Measurements from ENCODE around the gene ARHGEF4.

The ARHGEF4 gene

GRCh38 chr2:130837811-130838565 lies 1.3 kb downstream of the ARHGEF4 start:
- H3K27me3 ChIP-seq (ENCODE audit: control insufficient read depth in 1 of 2, insufficient read depth in 2 of 2, low read length in 2 of 2), result peaks cover 0 to 11% of the 10 kb centered on the region in 2 donors
- no peak overlapping the region for H3K9ac ChIP-seq (ENCODE audit: low read length)
- H3K36me3 ChIP-seq (ENCODE audit: insufficient read depth, low read length), result no peaks in the 10 kb centered on the region
- H3K4me1 ChIP-seq (ENCODE audit: insufficient read depth, low read length), result no peaks in the 10 kb centered on the region
- H3K4me3 ChIP-seq (ENCODE audit: low read depth in 1 of 2, low read length in 2 of 2), result no peak overlapping the region
- no peaks in the 10 kb centered on the region for H3K9me3 ChIP-seq (ENCODE audit: low read length)
- H3K27ac ChIP-seq (ENCODE audit: low read depth, low read length), result no peak overlapping the region

DNA sequence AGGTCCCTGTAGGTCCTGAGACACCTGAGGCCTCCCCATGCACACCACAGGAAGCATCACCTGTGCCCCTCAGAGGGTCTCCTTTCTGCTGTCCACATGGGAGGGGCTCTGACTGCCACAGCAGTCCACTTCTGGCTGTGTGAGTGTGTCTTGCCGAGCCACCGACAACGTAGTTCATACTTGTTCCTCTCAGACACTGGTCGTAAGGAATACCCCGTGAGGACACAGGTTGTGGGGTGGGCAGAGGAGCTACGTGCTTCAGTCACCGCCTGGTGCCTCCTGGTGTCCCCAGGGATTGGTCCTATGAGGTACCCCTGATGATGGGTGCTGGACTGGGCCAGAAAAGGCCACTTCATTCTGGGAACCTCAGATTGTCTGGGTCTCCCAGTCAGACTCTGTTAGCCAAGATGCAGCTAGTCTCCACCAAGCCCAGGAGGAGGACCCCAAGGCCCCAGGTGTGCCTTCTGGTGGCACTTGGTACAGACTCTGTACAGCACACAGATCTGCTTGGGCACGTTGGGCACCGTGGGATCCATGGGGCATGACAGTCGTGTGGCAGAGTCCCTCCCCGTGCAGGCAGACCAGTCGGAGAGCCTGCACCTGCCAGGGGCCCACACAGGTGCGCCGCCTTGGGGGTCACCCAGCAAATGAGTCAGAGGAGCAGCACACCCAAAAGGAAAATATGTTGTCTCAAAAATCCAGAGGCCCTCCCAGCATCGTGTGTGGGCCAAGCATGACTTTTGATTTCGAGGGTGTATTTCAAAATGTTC lies 2.5 kb downstream of the ARHGEF4 start:
- Histone ChIP-seq H3K27me3 (ENCODE audit: control insufficient read depth in 1 of 2, insufficient read depth in 2 of 2, low read length in 2 of 2) (peaks cover 0 to 16% of the 10 kb centered on the region in 2 donors), H3K36me3 (ENCODE audit: insufficient read depth, low read length) (no peaks in the 10 kb centered on the region), H3K9ac (ENCODE audit: low read length) (no peak overlapping the region), H3K4me3 (ENCODE audit: low read depth in 1 of 2, low read length in 2 of 2) (no peak overlapping the region), H3K4me1 (ENCODE audit: insufficient read depth, low read length) (no peaks in the 10 kb centered on the region), H3K27ac (ENCODE audit: low read depth, low read length) (no peak overlapping the region), H3K9me3 (ENCODE audit: low read length) (no peaks in the 10 kb centered on the region)

DNA sequence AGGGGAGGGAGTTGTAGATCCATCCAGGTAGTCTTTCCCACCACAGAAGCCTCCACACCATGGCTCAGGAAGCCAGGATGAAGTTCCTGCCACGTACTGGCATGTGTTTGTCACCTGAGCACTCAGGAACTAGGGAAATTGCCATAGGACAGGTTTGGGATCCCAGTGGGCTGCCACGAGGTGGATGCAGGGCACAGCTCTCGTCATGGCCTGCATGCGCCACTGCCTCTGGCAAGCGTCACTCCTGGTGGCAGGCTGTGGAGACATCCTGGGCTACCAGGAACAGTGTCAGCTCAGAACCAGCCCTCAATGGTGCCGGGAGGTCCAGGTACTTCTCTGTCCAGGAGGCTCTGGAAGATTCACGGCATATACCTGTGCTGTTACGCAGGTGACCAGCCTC lies 3.8 kb downstream of the ARHGEF4 start:
- Histone ChIP-seq H3K9me3 (ENCODE audit: low read length) (no peaks in the 10 kb centered on the region), H3K27me3 (ENCODE audit: control insufficient read depth in 1 of 2, insufficient read depth in 2 of 2, low read length in 2 of 2) (peaks cover 0 to 16% of the 10 kb centered on the region in 2 donors), H3K27ac (ENCODE audit: low read depth, low read length) (no peak overlapping the region), H3K36me3 (ENCODE audit: insufficient read depth, low read length) (no peaks in the 10 kb centered on the region), H3K9ac (ENCODE audit: low read length) (no peak overlapping the region), H3K4me3 (ENCODE audit: low read depth in 1 of 2, low read length in 2 of 2) (no peak overlapping the region), H3K4me1 (ENCODE audit: insufficient read depth, low read length) (no peaks in the 10 kb centered on the region)

DNA sequence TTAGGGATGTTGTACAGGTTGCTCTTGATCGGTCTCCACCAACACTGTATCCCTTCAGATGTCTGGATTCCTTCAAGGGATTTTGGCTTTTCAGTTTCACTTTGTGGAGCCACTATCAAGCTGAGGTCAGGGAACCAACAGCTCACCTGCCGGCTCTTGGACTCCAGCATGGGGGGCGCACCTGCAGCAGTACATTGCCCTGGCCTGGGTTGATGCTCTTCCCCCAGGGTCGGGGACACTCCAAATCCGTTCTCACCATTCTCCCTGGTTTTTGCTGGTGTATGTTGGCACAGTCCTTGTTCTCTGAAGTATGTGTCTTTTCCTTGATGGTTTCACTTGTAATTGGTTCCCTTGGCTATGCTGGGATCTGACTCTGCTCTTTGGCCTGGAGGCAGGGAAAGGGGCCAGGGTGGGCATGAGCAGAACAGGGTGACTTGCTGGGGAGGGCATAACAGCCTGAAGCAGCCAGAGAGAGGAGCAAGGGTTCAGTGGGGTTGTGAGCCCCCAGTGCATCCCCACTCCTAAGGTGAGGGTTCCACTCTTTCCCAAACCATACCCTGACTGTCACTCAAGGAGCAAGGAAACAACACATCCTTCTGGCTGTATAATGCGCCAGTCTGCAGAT lies 5.1 kb downstream of the ARHGEF4 start:
- H3K27me3 ChIP-seq (ENCODE audit: control insufficient read depth in 1 of 2, insufficient read depth in 2 of 2, low read length in 2 of 2), result peaks cover 0 to 16% of the 10 kb centered on the region in 2 donors
- no peaks in the 10 kb centered on the region for H3K9me3 ChIP-seq (ENCODE audit: low read length)
- no peak overlapping the region for H3K27ac ChIP-seq (ENCODE audit: low read depth, low read length)
- H3K4me1 ChIP-seq (ENCODE audit: insufficient read depth, low read length), result no peaks in the 10 kb centered on the region
- H3K4me3 ChIP-seq (ENCODE audit: low read depth in 1 of 2, low read length in 2 of 2), result no peak overlapping the region
- H3K36me3 ChIP-seq (ENCODE audit: insufficient read depth, low read length), result no peaks in the 10 kb centered on the region
- no peak overlapping the region for H3K9ac ChIP-seq (ENCODE audit: low read length)

GRCh38 chr2:130842770-130843169 lies 6.1 kb downstream of the ARHGEF4 start:
- no peak overlapping the region for H3K9ac ChIP-seq (ENCODE audit: low read length)
- no peaks in the 10 kb centered on the region for H3K36me3 ChIP-seq (ENCODE audit: insufficient read depth, low read length)
- peaks cover 0 to 7% of the 10 kb centered on the region in 2 donors for H3K27me3 ChIP-seq (ENCODE audit: control insufficient read depth in 1 of 2, insufficient read depth in 2 of 2, low read length in 2 of 2)
- H3K4me1 ChIP-seq (ENCODE audit: insufficient read depth, low read length), result no peaks in the 10 kb centered on the region
- no peaks in the 10 kb centered on the region for H3K9me3 ChIP-seq (ENCODE audit: low read length)
- H3K27ac ChIP-seq (ENCODE audit: low read depth, low read length), result no peak overlapping the region
- no peak overlapping the region for H3K4me3 ChIP-seq (ENCODE audit: low read depth in 1 of 2, low read length in 2 of 2)

- Histone ChIP-seq H3K9ac (ENCODE audit: low read length) (no peak overlapping the region), H3K9me3 (ENCODE audit: low read length) (no peaks in the 10 kb centered on the region), H3K27ac (ENCODE audit: low read depth, low read length) (no peak overlapping the region), H3K27me3 (ENCODE audit: control insufficient read depth in 1 of 2, insufficient read depth in 2 of 2, low read length in 2 of 2) (peaks cover 0 to 5% of the 10 kb centered on the region in 2 donors), H3K4me3 (ENCODE audit: low read depth in 1 of 2, low read length in 2 of 2) (no peak overlapping the region), H3K4me1 (ENCODE audit: insufficient read depth, low read length) (no peaks in the 10 kb centered on the region), H3K36me3 (ENCODE audit: insufficient read depth, low read length) (no peaks in the 10 kb centered on the region)
Measured at GRCh38 chr2:130843321-130843985, 6.7 kb downstream of the ARHGEF4 start.

GRCh38 chr2:130844161-130844560 lies 7.4 kb downstream of the ARHGEF4 start:
- Histone ChIP-seq H3K9me3 (ENCODE audit: low read length) (no peaks in the 10 kb centered on the region), H3K4me3 (ENCODE audit: low read depth in 1 of 2, low read length in 2 of 2) (no peak overlapping the region), H3K27me3 (ENCODE audit: control insufficient read depth in 1 of 2, insufficient read depth in 2 of 2, low read length in 2 of 2) (peaks cover 0 to 5% of the 10 kb centered on the region in 2 donors), H3K9ac (ENCODE audit: low read length) (no peak overlapping the region), H3K36me3 (ENCODE audit: insufficient read depth, low read length) (no peaks in the 10 kb centered on the region), H3K4me1 (ENCODE audit: insufficient read depth, low read length) (no peaks in the 10 kb centered on the region), H3K27ac (ENCODE audit: low read depth, low read length) (no peak overlapping the region)

- Histone ChIP-seq H3K36me3 (ENCODE audit: insufficient read depth, low read length) (no peaks in the 10 kb centered on the region), H3K9me3 (ENCODE audit: low read length) (no peaks in the 10 kb centered on the region), H3K27ac (ENCODE audit: low read depth, low read length) (no peak overlapping the region), H3K9ac (ENCODE audit: low read length) (no peak overlapping the region), H3K4me3 (ENCODE audit: low read depth in 1 of 2, low read length in 2 of 2) (no peak overlapping the region), H3K4me1 (ENCODE audit: insufficient read depth, low read length) (no peaks in the 10 kb centered on the region), H3K27me3 (ENCODE audit: control insufficient read depth in 1 of 2, insufficient read depth in 2 of 2, low read length in 2 of 2) (peaks cover 0 to 5% of the 10 kb centered on the region in 2 donors)
Measured at GRCh38 chr2:130845505-130846085, 8.9 kb downstream of the ARHGEF4 start.

DNA sequence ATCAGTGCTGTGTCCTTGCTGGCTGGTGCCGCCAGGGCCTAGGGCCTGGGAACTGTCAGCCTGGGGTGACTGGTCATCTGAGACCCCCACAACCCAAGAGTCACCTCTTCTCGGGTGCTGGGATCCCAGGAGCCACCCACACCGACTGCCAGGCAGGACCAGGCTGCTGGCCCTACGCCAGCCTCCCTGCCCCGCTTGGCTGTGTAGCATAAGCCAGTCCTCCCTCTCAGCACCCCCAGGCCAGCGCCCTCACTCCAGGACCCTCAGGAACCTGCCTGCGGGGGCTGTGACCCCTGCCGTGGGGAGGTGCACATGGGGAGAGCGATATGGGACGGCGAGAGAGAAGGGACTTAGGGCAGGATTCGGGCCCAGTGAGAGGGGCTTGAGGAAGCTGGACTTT lies 9.5 kb downstream of the ARHGEF4 start:
- Histone ChIP-seq H3K9ac (ENCODE audit: low read length) (no peak overlapping the region), H3K4me3 (ENCODE audit: low read depth in 1 of 2, low read length in 2 of 2) (no peak overlapping the region), H3K4me1 (ENCODE audit: insufficient read depth, low read length) (no peaks in the 10 kb centered on the region), H3K27me3 (ENCODE audit: control insufficient read depth in 1 of 2, insufficient read depth in 2 of 2, low read length in 2 of 2) (peaks cover 0 to 5% of the 10 kb centered on the region in 2 donors), H3K9me3 (ENCODE audit: low read length) (no peaks in the 10 kb centered on the region), H3K27ac (ENCODE audit: low read depth, low read length) (no peak overlapping the region), H3K36me3 (ENCODE audit: insufficient read depth, low read length) (no peaks in the 10 kb centered on the region)

- Histone ChIP-seq H3K9me3 (ENCODE audit: low read length) (no peaks in the 10 kb centered on the region), H3K4me1 (ENCODE audit: insufficient read depth, low read length) (no peaks in the 10 kb centered on the region), H3K9ac (ENCODE audit: low read length) (no peak overlapping the region), H3K27ac (ENCODE audit: low read depth, low read length) (no peak overlapping the region), H3K36me3 (ENCODE audit: insufficient read depth, low read length) (no peaks in the 10 kb centered on the region), H3K4me3 (ENCODE audit: low read depth in 1 of 2, low read length in 2 of 2) (no peak overlapping the region), H3K27me3 (ENCODE audit: control insufficient read depth in 1 of 2, insufficient read depth in 2 of 2, low read length in 2 of 2) (peaks cover 0 to 5% of the 10 kb centered on the region in 2 donors)
Measured at GRCh38 chr2:130846686-130847375, 10.1 kb downstream of the ARHGEF4 start.
